Loucy (cell line): ENCODE measurements around the gene APCDD1.

Experiments
- CTCF ChIP-seq: fragments of 200-600 bp; sonication (generic); conservative IDR thresholded peaks from 2 replicates; pipeline ENCODE4 v1.5.1; 2014; ENCODE audit warnings: mild to moderate bottlenecking, antibody characterized with exemption, low read length
- EZH2phosphoT487 ChIP-seq: fragments of 200-600 bp; IDR thresholded peaks from 2 replicates; pipeline ENCODE4 v1.6.1; 2018; ENCODE audit warnings: antibody characterized with exemption, mild to moderate bottlenecking, moderate library complexity, borderline replicate concordance

DNA sequence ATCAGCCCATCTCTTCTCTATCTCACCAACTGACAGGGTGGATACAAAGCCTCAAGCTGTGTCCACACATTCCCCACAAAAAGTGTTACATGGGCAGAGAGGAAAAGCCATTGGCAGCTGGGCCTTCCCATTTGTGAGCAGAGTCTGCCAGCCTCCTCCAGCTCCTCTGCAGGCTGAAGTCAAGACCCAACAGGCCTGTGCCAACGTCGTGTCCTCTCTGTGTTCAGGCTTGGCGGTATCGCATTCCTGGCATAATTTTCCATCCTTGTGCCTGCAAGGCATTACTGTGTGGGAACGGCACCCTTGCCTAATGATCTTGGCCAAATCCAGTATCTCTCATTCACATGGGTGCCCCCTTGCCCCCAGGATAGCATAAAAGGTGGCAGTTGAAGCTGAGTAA lies 41.5 kb upstream of the APCDD1 start:
- TF ChIP-seq CTCF (no peak), EZH2phosphoT487 (no peak)
